HG02678 (cell line): ENCODE data around the gene ZC3H15.
"Not testable (repeated sequence)": the region's sequence is repeated elsewhere in the genome, so short reads cannot be mapped to it uniquely, and the experiment has no call there.

ENCODE experiments used
- ATAC-seq: cut with Tn5 transposase; IDR thresholded peaks from one replicate; pipeline ENCODE4 v1.9.1; 2021; ENCODE audit warnings: mild to moderate bottlenecking, moderate library complexity; ENCODE audit not compliant: unreplicated experiment

The ZC3H15 gene

GRCh38 chr2:186486651-186487647 lies 889 bp downstream of the ZC3H15 start:
- no peak for ATAC-seq

GRCh38 chr2:186493564-186494085 lies 7.6 kb downstream of the ZC3H15 start:
- no peak for ATAC-seq

DNA sequence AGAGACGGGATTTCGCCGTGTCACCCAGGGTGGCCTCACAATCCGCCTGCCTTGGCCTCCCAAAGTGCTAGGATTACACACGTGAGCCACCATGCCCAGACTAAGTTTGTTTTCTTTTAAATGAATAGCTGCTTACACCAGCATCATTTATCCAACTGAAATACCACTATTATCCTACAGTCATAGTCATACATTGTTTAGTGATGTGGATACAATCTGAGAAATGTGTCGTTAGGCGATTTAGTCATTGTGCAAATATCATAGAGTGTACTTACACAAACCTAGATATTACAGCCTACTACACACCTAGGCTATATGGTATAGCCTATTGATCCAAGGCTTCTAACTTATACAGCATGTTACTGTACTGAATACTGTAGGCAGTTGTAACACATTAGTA lies 10.3 kb downstream of the ZC3H15 start:
- ATAC-seq, result no peak

GRCh38 chr2:186497928-186498327 lies 11.9 kb downstream of the ZC3H15 start:
- ATAC-seq, result no peak

DNA sequence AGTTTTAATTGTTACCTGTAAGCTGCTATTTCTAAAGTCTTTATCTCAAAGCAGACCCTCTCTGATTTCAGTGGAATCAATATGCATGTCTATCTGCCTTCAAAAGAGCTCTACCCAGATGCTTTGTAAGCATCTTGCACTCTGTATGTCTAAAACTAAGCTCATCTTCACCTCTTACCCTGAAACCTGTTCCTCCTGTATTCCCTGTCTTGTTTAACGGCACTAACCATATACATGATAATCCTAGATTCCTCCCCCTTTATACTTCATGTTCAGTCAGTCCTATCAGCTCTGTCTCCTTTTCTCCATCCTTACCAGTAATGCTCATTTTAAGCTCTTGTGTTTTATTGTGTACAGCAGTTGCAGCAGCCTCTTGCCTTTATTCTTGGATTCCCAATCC lies 12.8 kb downstream of the ZC3H15 start:
- ATAC-seq, result no peak

- ATAC-seq, result peak; percentile 66
Measured at GRCh38 chr2:186503827-186504606, 18.0 kb downstream of the ZC3H15 start.

- ATAC-seq, result no peak
Measured at GRCh38 chr2:186508263-186508662, 22.2 kb downstream of the ZC3H15 start.

GRCh38 chr2:186515376-186515775 lies 29.3 kb downstream of the ZC3H15 start:
- ATAC-seq, result no peak

- no peak for ATAC-seq
Measured at GRCh38 chr2:186516396-186516795, 30.3 kb downstream of the ZC3H15 start.

DNA sequence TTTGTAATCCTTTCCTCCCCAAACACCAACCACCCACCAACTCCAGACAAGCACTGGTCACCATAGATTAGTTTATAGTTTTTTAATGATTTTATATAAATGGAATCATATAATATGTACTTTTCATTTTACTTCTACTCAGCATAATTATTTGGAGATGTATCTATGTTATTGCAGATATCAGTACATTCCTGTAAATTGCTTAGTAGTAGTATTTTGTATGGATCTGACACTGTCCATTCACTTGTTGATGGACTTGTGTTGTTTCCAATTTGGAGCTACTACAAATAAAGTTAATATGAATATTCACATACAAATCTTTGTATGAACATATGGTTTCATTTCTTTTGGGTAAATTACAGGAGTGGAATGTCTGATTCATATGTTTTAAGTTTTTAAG lies 31.0 kb downstream of the ZC3H15 start:
- no peak for ATAC-seq

GRCh38 chr2:186518291-186518690 lies 32.2 kb downstream of the ZC3H15 start:
- no peak for ATAC-seq

DNA sequence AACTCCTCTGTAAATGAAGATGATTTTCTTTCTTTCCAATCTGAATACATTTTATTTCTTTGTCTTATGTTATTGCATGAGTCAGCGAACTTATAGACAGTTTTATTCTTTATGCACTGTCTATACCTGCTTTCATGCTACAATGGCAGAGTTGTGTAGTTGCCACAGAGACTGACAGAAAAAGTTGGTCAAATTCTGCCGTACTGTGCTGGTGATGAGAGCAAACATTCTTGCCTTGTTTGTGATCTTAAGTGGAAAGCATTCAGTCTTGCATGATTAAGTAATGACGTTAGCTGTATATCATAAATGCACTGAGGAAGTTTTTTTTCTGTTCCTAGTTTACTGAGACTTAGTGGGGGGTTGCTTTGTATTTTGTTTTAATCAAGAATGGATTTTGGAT lies 32.9 kb downstream of the ZC3H15 start:
- ATAC-seq, result no peak

GRCh38 chr2:186521570-186522153 lies 35.6 kb downstream of the ZC3H15 start:
- ATAC-seq, result not testable (repeated sequence)

DNA sequence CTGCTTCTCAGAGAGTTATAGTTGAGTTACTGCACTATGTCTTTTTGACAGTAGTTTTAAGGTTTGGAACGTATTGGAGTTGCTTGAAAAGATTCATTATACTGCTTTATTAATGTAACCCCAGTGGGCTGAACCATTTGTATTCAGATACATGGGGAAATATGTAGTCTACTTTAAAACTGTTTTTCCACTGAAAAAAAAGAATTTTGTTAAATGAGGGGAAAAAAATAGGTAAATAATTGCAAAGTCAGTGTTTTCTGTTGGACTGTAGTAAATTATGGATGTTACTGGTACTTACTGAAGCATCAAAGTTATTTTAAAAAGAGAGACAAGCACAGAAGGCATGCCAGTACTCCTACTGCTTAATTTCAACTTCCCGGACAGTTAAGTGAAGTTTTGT lies 36.4 kb downstream of the ZC3H15 start:
- no peak for ATAC-seq

DNA sequence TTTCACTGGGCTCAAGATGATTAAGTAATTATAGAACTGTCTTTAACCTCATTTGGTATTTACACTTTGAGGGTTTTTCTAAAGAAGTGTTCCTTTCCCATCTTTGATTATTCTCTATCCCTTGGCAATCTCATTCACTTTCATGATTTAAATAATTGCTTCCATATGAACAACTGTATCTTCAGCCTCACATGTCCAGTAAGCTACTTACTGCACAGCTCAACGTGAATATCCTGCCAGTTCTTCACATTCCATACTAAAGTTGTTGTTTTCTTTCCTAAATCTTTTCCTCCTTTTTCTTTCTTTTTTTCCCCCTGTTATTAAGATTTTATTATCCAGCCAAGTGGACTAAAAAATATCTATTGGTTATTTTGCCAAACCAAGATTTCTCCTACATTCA lies 37.7 kb downstream of the ZC3H15 start:
- no peak for ATAC-seq

- no peak for ATAC-seq
Measured at GRCh38 chr2:186526281-186526680, 40.2 kb downstream of the ZC3H15 start.

DNA sequence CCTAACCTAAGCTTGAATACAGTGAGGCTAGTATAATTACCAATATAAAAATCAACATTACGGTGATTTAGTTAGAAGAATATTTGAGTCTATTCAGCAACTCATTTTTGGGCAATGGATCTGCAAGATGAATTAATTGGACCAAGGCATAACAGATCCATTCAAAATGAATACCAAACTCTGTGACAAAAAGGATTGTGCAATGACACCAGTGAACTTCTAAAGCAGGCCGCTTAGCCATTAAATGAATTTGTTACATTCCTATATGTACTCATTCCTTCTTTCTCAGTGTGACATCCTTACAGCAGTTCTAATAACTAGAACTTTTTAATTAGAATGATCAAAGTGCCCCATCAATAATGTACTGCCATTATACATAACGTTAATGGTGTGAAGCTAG lies 44.3 kb downstream of the ZC3H15 start:
- no peak for ATAC-seq

- ATAC-seq, result no peak
Measured at GRCh38 chr2:186531257-186531775, 45.3 kb downstream of the ZC3H15 start.

GRCh38 chr2:186532891-186533290 lies 46.8 kb downstream of the ZC3H15 start:
- no peak for ATAC-seq

DNA sequence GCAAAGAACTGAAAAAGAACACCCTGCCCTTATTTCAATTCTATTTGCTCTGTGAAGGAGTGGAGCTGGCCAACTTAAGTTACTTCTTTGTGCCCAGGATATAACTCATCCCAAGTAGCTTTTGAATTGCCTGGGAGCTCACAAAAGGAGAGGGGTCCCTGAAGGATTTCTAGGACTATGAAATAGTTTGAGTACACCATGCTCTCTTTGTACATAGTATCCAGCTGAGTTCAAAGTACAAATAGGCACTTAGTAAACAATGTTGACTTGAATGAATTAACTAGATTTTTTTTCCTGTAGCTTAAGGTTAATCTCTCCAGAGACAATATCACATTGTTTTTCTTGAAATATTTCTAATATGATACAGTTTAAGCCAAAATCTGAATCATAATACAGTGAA lies 47.7 kb downstream of the ZC3H15 start:
- ATAC-seq, result no peak

DNA sequence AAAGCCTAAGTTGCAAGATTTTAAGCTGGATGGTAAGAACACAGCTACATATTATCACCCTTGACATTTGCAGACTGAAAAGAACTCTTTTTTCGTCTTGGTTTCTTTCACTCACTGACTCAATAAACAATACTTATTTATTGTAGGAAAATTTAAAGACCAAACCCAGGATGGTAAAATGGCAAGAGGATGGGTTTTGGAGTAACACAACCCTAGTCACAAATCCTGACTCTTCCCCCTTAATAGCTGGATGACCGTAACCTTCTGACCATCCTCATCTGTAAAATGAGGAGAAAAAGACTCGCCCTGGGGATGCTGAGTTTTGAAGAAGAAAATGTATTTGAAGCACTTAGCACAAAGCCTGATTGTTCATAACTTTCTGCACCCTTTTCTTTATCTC lies 48.3 kb downstream of the ZC3H15 start:
- ATAC-seq, result no peak
